ENCODE data around the gene SLC4A11.

SLC4A11 gene

GRCh38 chr20:3281437-3281836, 42.4 kb upstream of the SLC4A11 start:
- TF ChIP-seq CTCF (IDR thresholded peaks at IDR 0.05; ENCODE audit: insufficient read depth, low read length), result no peak
- TF ChIP-seq REST (IDR thresholded peaks at IDR 0.05; ENCODE audit: insufficient replicate concordance, low read depth), result no peak
- no peak for TF ChIP-seq SPI1 (IDR thresholded peaks at IDR 0.05; ENCODE audit: borderline replicate concordance, low read depth)
- Histone ChIP-seq H3K4me3 (replicated peaks; ENCODE audit: insufficient read depth, low read length) (no peak overlapping the region), H3K27me3 (ENCODE audit: insufficient read depth, poor library complexity, severe bottlenecking) (no peaks in the 10 kb centered on the region), H3K27ac (replicated peaks) (no peak overlapping the region)
- no peak for DNase-seq (ENCODE audit: low read depth in 1 of 2, low spot score in 1 of 2)

GRCh38 chr20:3279761-3280160, 40.8 kb upstream of the SLC4A11 start:
- H3K27me3 ChIP-seq (ENCODE audit: insufficient read depth, poor library complexity, severe bottlenecking), result no peaks in the 10 kb centered on the region
- no peak for TF ChIP-seq POLR2AphosphoS5 (IDR thresholded peaks at IDR 0.05; ENCODE audit: low read depth)
- no peak for TF ChIP-seq SPI1 (IDR thresholded peaks at IDR 0.05; ENCODE audit: borderline replicate concordance, low read depth)
- no peak for TF ChIP-seq CTCF (IDR thresholded peaks at IDR 0.05; ENCODE audit: insufficient read depth, low read length)
- TF ChIP-seq GABPA (IDR thresholded peaks at IDR 0.05; ENCODE audit: low read depth), result no peak
- TF ChIP-seq REST (IDR thresholded peaks at IDR 0.05; ENCODE audit: insufficient replicate concordance, low read depth), result no peak
- no peak for DNase-seq (ENCODE audit: low read depth in 1 of 2, low spot score in 1 of 2)
- H3K4me3 ChIP-seq (replicated peaks; ENCODE audit: insufficient read depth, low read length), result no peak overlapping the region
- H3K27ac ChIP-seq (replicated peaks), result no peak overlapping the region

- no peak for DNase-seq (ENCODE audit: low read depth in 1 of 2, low spot score in 1 of 2)
- Histone ChIP-seq H3K27ac (replicated peaks) (no peak overlapping the region), H3K4me3 (replicated peaks; ENCODE audit: insufficient read depth, low read length) (no peak overlapping the region), H3K27me3 (ENCODE audit: insufficient read depth, poor library complexity, severe bottlenecking) (no peaks in the 10 kb centered on the region)
- no peak for TF ChIP-seq GABPA (IDR thresholded peaks at IDR 0.05; ENCODE audit: low read depth)
- no peak for TF ChIP-seq SPI1 (IDR thresholded peaks at IDR 0.05; ENCODE audit: borderline replicate concordance, low read depth)
- no peak for TF ChIP-seq POLR2AphosphoS5 (IDR thresholded peaks at IDR 0.05; ENCODE audit: low read depth)
- TF ChIP-seq REST (IDR thresholded peaks at IDR 0.05; ENCODE audit: insufficient replicate concordance, low read depth), result no peak
- no peak for TF ChIP-seq CTCF (IDR thresholded peaks at IDR 0.05; ENCODE audit: insufficient read depth, low read length)
Observed at GRCh38 chr20:3277686-3278465, 38.9 kb upstream of the SLC4A11 start.
